BLaER1 (cell line): ENCODE results near the gene STX17.

ENCODE experiments used
- H3K27ac ChIP-seq: shearing (Covaris generic); formaldehyde crosslinking; 2 replicates; pipeline ENCODE4 v1.8.1; 2022
- H3K27me3 ChIP-seq: shearing (Covaris generic); formaldehyde crosslinking; 2 replicates; pipeline ENCODE4 v1.8.1; 2022
- H3K36me3 ChIP-seq: shearing (Covaris generic); formaldehyde crosslinking; 2 replicates; pipeline ENCODE4 v1.8.1; 2022
- H3K4me1 ChIP-seq: shearing (Covaris generic); formaldehyde crosslinking; 2 replicates; pipeline ENCODE4 v1.8.1; 2022
- H3K4me2 ChIP-seq: shearing (Covaris generic); formaldehyde crosslinking; 2 replicates; pipeline ENCODE4 v1.8.1; 2022
- H3K4me3 ChIP-seq: shearing (Covaris generic); formaldehyde crosslinking; 2 replicates; pipeline ENCODE4 v1.8.1; 2022
- H3K9ac ChIP-seq: shearing (Covaris generic); formaldehyde crosslinking; 2 replicates; pipeline ENCODE4 v1.8.1; 2022
- H3K9me3 ChIP-seq: shearing (Covaris generic); formaldehyde crosslinking; 2 replicates; pipeline ENCODE4 v1.8.1; 2022
- H4K20me1 ChIP-seq: shearing (Covaris generic); formaldehyde crosslinking; 2 replicates; pipeline ENCODE4 v1.8.1; 2022
- Cebpa-rat ChIP-seq: shearing (Covaris generic); IDR thresholded peaks from 2 replicates; pipeline ENCODE4 v1.8.1; 2022

The STX17 gene

DNA sequence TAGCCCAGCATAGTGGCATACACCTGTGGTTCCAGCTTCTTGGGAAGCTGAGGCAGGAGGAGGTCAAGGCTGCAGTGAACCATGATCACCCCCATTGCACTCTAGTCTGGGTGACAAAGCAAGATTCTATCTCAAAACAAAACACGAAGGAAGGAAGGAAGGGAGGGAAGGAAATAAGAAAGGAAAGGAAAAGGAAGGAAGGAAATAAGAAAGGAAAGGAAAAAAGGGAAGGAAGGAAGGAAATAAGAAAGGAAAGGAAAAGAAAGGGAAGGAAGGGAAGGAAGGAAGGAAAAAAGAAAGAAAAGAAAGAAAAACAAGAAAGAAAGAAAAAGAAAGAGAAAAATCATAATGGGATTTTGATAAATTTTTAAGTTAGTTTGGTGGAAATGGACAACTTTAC, 3.1 kb upstream of the STX17 start:
- H3K36me3 ChIP-seq, result no peaks in the 10 kb centered on the region
- H3K9me3 ChIP-seq, result no peaks in the 10 kb centered on the region
- peaks cover 4% of the 10 kb centered on the region; the same call in 1 of the 2 replicates for H4K20me1 ChIP-seq
- TF ChIP-seq Cebpa-rat, result no peak
- H3K4me2 ChIP-seq, result no peak overlapping the region
- H3K4me3 ChIP-seq, result no peak overlapping the region
- no peak overlapping the region for H3K27ac ChIP-seq
- H3K27me3 ChIP-seq, result no peaks in the 10 kb centered on the region
- peaks cover 21% of the 10 kb centered on the region for H3K4me1 ChIP-seq
- H3K9ac ChIP-seq, result no peak overlapping the region

DNA sequence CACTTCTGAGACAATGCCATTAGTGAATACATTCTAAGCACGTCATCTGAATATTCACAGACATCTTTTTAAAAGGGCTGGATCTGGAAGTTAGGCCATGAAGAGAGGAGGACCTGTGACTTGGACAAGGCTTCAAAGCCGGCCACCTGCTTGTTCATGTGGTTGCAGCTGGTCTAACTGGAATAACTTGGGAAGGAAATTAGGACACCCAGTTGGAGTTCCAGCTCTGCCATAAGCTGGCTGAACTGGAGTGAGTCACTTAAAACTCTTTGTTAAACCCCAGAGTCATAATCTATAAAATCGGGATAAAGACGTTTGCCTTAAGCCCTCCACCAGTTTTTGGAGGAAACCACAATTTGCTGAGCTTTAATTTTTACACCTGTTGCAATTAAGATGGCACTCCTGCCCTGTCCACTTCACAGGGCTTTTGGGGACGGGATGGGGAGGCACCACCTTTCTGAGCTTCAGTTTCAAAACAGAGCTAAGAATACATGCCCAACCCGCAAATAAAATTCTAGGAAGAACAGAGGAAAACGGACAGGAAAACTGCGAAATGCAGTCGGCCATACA, 536 bp upstream of the STX17 start:
- peaks cover 23% of the 10 kb centered on the region for H3K4me1 ChIP-seq
- H3K36me3 ChIP-seq, result peaks cover 2% of the 10 kb centered on the region; the same call in 1 of the 2 replicates
- peak overlapping the region; percentile 89 for H3K4me2 ChIP-seq
- peak overlapping the region; percentile 79 for H3K4me3 ChIP-seq
- no peaks in the 10 kb centered on the region for H3K9me3 ChIP-seq
- H3K9ac ChIP-seq, result no peak overlapping the region
- TF ChIP-seq Cebpa-rat, result no peak
- peaks cover 9% of the 10 kb centered on the region; the same call in 1 of the 2 replicates for H4K20me1 ChIP-seq
- H3K27ac ChIP-seq, result no peak overlapping the region
- H3K27me3 ChIP-seq, result no peaks in the 10 kb centered on the region

DNA sequence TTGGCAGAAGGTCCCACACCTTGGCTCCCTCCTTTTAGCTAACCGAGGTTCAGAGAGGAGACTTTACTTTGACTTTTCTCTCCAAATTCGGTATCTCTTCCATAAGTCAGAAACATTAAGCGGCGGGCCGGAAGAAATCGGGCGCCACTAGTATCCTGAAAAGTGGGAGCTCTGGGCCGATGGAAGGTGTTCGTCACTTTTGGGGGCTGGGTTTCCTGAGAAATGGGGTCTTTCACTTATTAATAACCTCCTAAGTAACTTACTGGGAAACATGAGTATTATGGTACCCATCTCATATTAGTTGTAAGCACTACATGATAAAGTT, 716 bp downstream of the STX17 start:
- Histone ChIP-seq H3K4me2 (peak overlapping the region; percentile 91), H3K4me1 (peaks cover 23% of the 10 kb centered on the region), H3K9ac (peak overlapping the region; percentile 88), H3K27me3 (no peaks in the 10 kb centered on the region), H3K27ac (peak overlapping the region; percentile 87), H3K4me3 (peak overlapping the region; percentile 79), H3K9me3 (no peaks in the 10 kb centered on the region), H3K36me3 (peaks cover 13% of the 10 kb centered on the region; the same call in 1 of the 2 replicates), H4K20me1 (peaks cover 9% of the 10 kb centered on the region; the same call in 1 of the 2 replicates)
- no peak for TF ChIP-seq Cebpa-rat

DNA sequence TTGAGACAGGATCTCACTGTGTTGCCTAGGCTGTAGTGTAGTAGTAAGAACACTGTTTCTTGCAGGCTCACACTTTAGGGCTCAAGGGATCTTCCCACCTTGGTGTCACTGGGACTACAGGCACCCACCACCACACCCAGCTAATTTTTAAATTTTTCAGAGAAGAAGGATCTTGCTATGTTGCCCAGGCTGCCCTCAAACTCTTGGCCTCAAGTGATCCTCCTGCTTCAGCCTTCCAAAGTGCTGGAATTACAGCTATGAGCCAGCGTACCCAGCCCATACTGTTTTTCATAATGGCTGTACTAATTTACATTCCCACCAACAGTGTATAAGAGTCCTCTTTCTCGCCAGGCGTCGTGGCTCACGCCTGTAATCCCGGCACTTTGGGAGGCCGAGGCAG, 5.1 kb downstream of the STX17 start:
- no peak overlapping the region for H3K4me3 ChIP-seq
- no peak overlapping the region for H3K4me2 ChIP-seq
- H3K27me3 ChIP-seq, result no peaks in the 10 kb centered on the region
- H3K9me3 ChIP-seq, result no peaks in the 10 kb centered on the region
- H4K20me1 ChIP-seq, result peaks cover 9% of the 10 kb centered on the region; the same call in 1 of the 2 replicates
- TF ChIP-seq Cebpa-rat, result no peak
- peaks cover 15% of the 10 kb centered on the region for H3K4me1 ChIP-seq
- no peak overlapping the region for H3K27ac ChIP-seq
- no peak overlapping the region for H3K9ac ChIP-seq
- peaks cover 27% of the 10 kb centered on the region for H3K36me3 ChIP-seq

DNA sequence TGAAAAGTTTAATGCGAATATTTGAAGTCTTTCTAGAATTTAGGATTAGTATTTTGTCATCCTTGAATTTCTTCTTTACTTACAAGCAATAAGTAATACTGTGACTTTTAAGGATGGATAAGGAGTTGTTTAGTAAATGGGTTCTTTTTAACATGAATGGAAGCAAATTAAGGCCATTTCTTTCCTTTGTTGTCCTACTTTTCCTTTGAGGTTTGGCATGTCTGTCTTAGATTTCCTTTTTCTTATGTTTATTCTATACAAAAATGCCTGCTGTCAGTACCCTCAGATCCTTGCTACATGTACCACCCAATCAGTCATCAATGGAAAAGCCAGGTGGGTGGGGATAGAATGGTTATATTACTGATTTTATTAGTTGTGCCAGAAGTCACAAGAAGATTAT, 10.2 kb downstream of the STX17 start:
- Histone ChIP-seq H3K4me3 (no peak overlapping the region), H3K36me3 (peaks cover 60% of the 10 kb centered on the region), H4K20me1 (peaks cover 6% of the 10 kb centered on the region; the same call in 1 of the 2 replicates), H3K4me1 (no peaks in the 10 kb centered on the region), H3K27me3 (no peaks in the 10 kb centered on the region), H3K4me2 (no peak overlapping the region), H3K27ac (no peak overlapping the region), H3K9me3 (no peaks in the 10 kb centered on the region), H3K9ac (no peak overlapping the region)
- TF ChIP-seq Cebpa-rat, result no peak

DNA sequence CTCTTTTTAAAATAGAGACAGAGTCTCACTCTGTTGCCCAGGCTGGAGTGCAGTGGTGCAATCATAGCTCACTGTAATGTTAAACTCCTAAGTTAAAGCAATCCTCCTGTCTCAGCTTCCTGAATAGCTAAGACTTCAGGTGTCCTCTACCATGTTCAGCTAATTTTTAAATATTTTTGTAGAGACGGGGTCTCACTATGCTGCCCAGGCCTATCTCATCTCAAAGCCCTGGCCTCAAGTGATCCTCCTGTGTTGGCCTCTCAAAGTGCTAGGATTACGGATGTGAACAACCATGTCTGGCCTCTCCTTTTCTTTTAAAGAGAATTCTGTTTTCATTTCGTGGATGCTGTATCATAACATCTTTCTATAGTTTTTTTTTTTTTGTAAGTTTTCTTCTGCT, 11.7 kb downstream of the STX17 start:
- H3K36me3 ChIP-seq, result peaks cover 69% of the 10 kb centered on the region
- no peak overlapping the region for H3K27ac ChIP-seq
- no peak overlapping the region for H3K9ac ChIP-seq
- H3K4me3 ChIP-seq, result no peak overlapping the region
- no peaks in the 10 kb centered on the region for H3K4me1 ChIP-seq
- H3K4me2 ChIP-seq, result no peak overlapping the region
- H3K9me3 ChIP-seq, result no peaks in the 10 kb centered on the region
- H4K20me1 ChIP-seq, result peaks cover 6% of the 10 kb centered on the region; the same call in 1 of the 2 replicates
- no peaks in the 10 kb centered on the region for H3K27me3 ChIP-seq
- TF ChIP-seq Cebpa-rat, result no peak

DNA sequence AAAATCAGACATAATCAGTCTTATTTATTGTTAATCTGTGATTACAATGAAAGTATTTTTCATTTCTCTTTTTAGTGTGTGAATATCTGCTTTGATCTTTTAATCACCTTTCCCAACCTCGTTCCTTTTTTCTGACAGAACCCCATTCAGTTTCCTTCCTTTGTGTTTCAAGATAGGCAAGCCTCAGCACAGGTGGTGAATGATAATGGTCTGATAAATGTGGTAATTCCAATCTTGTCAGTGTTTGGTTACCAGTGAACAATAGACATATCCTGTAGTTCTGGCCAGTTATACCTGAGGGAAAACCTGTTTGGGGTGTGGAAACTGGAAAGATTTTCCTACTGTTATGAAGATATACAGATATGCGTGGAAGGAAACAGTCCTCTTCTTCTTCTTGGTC, 13.5 kb downstream of the STX17 start:
- Histone ChIP-seq H3K4me2 (no peak overlapping the region), H3K27ac (no peak overlapping the region), H3K27me3 (no peaks in the 10 kb centered on the region), H3K4me3 (no peak overlapping the region), H3K9me3 (peaks cover 7% of the 10 kb centered on the region; the same call in 1 of the 2 replicates), H3K9ac (no peak overlapping the region), H3K4me1 (no peaks in the 10 kb centered on the region), H4K20me1 (peaks cover 6% of the 10 kb centered on the region; the same call in 1 of the 2 replicates), H3K36me3 (peaks cover 80% of the 10 kb centered on the region)
- TF ChIP-seq Cebpa-rat, result no peak

DNA sequence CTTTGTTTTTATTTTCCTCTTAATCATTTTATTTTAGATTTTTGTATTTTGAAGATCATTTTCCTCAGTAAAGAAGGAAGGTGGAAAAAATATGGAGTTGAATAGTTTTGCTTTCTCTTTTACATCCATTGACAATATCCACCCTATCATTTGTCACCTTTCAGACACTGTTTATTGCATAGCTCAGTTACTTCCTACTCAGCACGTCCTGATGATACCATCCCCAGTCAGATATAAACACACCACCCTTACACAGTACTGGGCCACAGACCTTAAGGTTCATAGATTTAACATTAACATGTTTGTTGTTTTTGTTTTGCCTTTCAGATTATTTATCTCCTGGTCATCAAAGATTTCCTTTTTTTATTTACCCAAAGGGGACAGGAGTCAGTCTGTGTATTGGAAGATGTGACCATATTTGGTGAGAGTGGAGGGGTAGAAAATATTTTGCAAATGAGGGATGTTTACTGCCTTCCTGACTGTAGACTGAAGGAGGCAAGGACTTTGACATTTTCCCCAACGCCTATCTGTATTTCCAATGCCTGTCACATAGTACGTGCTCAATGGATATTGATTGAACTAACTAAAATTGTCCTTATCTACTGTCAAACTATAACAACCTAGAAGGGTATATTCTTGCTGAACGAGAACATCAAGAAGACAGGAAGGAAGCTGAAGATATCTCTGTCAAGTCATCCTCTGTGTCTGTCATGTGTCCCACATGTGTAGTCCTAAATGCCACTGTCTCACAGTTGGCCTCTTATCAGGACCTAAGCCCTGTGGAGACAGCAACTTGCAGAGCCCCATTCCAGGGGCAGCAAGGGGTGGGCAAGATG, 15.6 kb downstream of the STX17 start:
- H3K9ac ChIP-seq, result no peak overlapping the region
- H3K4me2 ChIP-seq, result no peak overlapping the region
- no peaks in the 10 kb centered on the region for H3K4me1 ChIP-seq
- H3K4me3 ChIP-seq, result no peak overlapping the region
- H3K27ac ChIP-seq, result no peak overlapping the region
- peaks cover 6% of the 10 kb centered on the region; the same call in 1 of the 2 replicates for H4K20me1 ChIP-seq
- H3K36me3 ChIP-seq, result peaks cover 72% of the 10 kb centered on the region
- peaks cover 25% of the 10 kb centered on the region for H3K9me3 ChIP-seq
- no peak for TF ChIP-seq Cebpa-rat
- no peaks in the 10 kb centered on the region for H3K27me3 ChIP-seq

DNA sequence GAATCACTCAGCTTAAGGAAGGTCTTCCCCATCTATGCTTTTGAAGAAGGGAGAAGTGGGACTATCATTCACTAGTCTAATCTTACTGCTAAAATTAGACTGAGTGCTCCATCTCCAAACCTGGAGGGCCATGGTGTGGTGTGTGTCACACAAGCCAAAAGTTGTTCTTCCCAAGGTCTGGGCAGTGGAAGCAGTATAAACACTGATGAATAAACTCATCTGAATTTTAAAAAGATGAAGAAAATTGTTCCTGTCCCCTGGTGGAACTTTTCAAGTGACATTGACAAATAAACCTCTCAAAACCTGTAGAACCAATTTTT, 16.2 kb downstream of the STX17 start:
- H3K9ac ChIP-seq, result no peak overlapping the region
- no peaks in the 10 kb centered on the region for H3K27me3 ChIP-seq
- no peak overlapping the region for H3K4me2 ChIP-seq
- H3K4me3 ChIP-seq, result no peak overlapping the region
- no peak for TF ChIP-seq Cebpa-rat
- no peaks in the 10 kb centered on the region for H3K4me1 ChIP-seq
- peaks cover 70% of the 10 kb centered on the region for H3K36me3 ChIP-seq
- peaks cover 25% of the 10 kb centered on the region for H3K9me3 ChIP-seq
- H3K27ac ChIP-seq, result no peak overlapping the region
- H4K20me1 ChIP-seq, result peaks cover 6% of the 10 kb centered on the region; the same call in 1 of the 2 replicates

DNA sequence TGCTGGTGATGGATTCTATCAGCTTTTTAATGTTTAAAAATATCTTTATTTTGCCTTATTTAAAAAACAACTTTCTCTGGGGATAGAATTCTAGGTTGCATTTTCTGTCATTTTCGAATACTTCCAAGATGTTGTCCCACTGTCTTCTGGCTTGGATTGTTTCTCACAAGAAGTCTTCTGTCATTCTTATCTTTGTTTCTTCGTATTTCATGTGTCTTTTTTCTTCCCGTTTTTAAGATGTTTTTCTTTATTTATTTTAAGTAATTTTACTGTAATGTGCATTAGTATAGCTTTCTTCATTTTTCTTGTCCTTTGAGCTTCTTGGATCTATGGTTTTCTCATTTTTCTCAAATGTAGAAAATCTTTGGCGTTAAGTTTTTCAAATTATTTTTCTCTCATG, 19.1 kb downstream of the STX17 start:
- no peak overlapping the region for H3K9ac ChIP-seq
- peaks cover 52% of the 10 kb centered on the region for H3K36me3 ChIP-seq
- no peak overlapping the region for H3K27ac ChIP-seq
- H3K27me3 ChIP-seq, result no peaks in the 10 kb centered on the region
- no peaks in the 10 kb centered on the region for H3K4me1 ChIP-seq
- H3K4me2 ChIP-seq, result no peak overlapping the region
- TF ChIP-seq Cebpa-rat, result no peak
- no peaks in the 10 kb centered on the region for H4K20me1 ChIP-seq
- H3K4me3 ChIP-seq, result no peak overlapping the region
- H3K9me3 ChIP-seq, result peaks cover 25% of the 10 kb centered on the region
